RWPE2 (cell line): Measurements from ENCODE around the gene MYOZ2.
"Not testable (repeated sequence)": the region's sequence is repeated elsewhere in the genome, so short reads cannot be mapped to it uniquely, and the experiment has no call there.

ENCODE experiments used
- ATAC-seq: fragments of 200-7000 bp; cut with Tn5 transposase; 3 replicates; pipeline ENCODE4 v1.9.1; 2021; ENCODE audit warnings: low read depth
- DNase-seq: peaks from one replicate; pipeline ENCODE4 v3.0.0-alpha.2; 2020; ENCODE audit warnings: low spot score
- H3K27ac ChIP-seq: fragments of 450-650 bp; 2 replicates; pipeline ENCODE4 v1.5.1; 2017; ENCODE audit warnings: mild to moderate bottlenecking; ENCODE audit not compliant: poor library complexity, severe bottlenecking
- H3K27me3 ChIP-seq: fragments of 250-450 bp; sonication (Bioruptor Pico); 2 replicates; pipeline ENCODE4 v1.5.1; 2021; ENCODE audit warnings: mild to moderate bottlenecking, moderate library complexity; ENCODE audit not compliant: insufficient read depth, poor library complexity, severe bottlenecking
- H3K36me3 ChIP-seq: fragments of 250-450 bp; sonication (Bioruptor Pico); 2 replicates; pipeline ENCODE4 v1.5.1; 2020; ENCODE audit warnings: low read depth, mild to moderate bottlenecking, moderate library complexity
- H3K4me1 ChIP-seq: fragments of 250-450 bp; sonication (Bioruptor Pico); 2 replicates; pipeline ENCODE4 v1.5.1; 2021; ENCODE audit warnings: mild to moderate bottlenecking, moderate library complexity; ENCODE audit not compliant: insufficient read depth, poor library complexity, severe bottlenecking
- H3K4me3 ChIP-seq: fragments of 250-450 bp; sonication (Bioruptor Pico); 2 replicates; pipeline ENCODE4 v1.5.1; 2021; ENCODE audit warnings: mild to moderate bottlenecking, moderate library complexity; ENCODE audit not compliant: severe bottlenecking
- H3K9me3 ChIP-seq: fragments of 250-450 bp; sonication (Bioruptor Pico); 2 replicates; pipeline ENCODE4 v1.5.1; 2021; ENCODE audit warnings: mild to moderate bottlenecking, moderate library complexity; ENCODE audit not compliant: severe bottlenecking
- CTCF ChIP-seq: fragments of 450-650 bp; IDR thresholded peaks from one replicate; pipeline ENCODE4 v1.5.1; 2017; ENCODE audit warnings: mild to moderate bottlenecking, moderate library complexity; ENCODE audit not compliant: poor library complexity, severe bottlenecking

MYOZ2 gene

GRCh38 chr4:119152741-119153140 lies 17.1 kb downstream of the MYOZ2 start:
- DNase-seq (no peak), ATAC-seq (no peak)
- H3K4me1 ChIP-seq = no peaks in the 10 kb centered on the region
- TF ChIP-seq CTCF = no peak
- no peak overlapping the region for H3K27ac ChIP-seq
- H3K9me3 ChIP-seq = no peaks in the 10 kb centered on the region
- H3K36me3 ChIP-seq = no peaks in the 10 kb centered on the region
- H3K27me3 ChIP-seq = no peaks in the 10 kb centered on the region
- H3K4me3 ChIP-seq = no peak overlapping the region

- no peak for ATAC-seq
- no peaks in the 10 kb centered on the region for H3K4me1 ChIP-seq
- TF ChIP-seq CTCF = no peak
- H3K27ac ChIP-seq = no peak overlapping the region
- no peak overlapping the region for H3K4me3 ChIP-seq
- H3K27me3 ChIP-seq = no peaks in the 10 kb centered on the region
- DNase-seq = no peak
- H3K36me3 ChIP-seq = no peaks in the 10 kb centered on the region
- no peaks in the 10 kb centered on the region for H3K9me3 ChIP-seq
Measured at GRCh38 chr4:119162174-119162573, 26.5 kb downstream of the MYOZ2 start.

- TF ChIP-seq CTCF = no peak
- no peak overlapping the region for H3K27ac ChIP-seq
- no peaks in the 10 kb centered on the region for H3K4me1 ChIP-seq
- no peaks in the 10 kb centered on the region for H3K9me3 ChIP-seq
- H3K27me3 ChIP-seq = no peaks in the 10 kb centered on the region
- H3K4me3 ChIP-seq = no peak overlapping the region
- DNase-seq = no peak
- no peaks in the 10 kb centered on the region for H3K36me3 ChIP-seq
- ATAC-seq = no peak
Measured at GRCh38 chr4:119165767-119166166, 30.1 kb downstream of the MYOZ2 start.

- Histone ChIP-seq H3K36me3 (no peaks in the 10 kb centered on the region), H3K4me1 (peaks cover 7% of the 10 kb centered on the region), H3K4me3 (no peak overlapping the region), H3K27me3 (no peaks in the 10 kb centered on the region), H3K27ac (no peak overlapping the region), H3K9me3 (no peaks in the 10 kb centered on the region)
- TF ChIP-seq CTCF = no peak
- ATAC-seq (no peak), DNase-seq (no peak)
Measured at GRCh38 chr4:119170195-119170594, 34.6 kb downstream of the MYOZ2 start.

GRCh38 chr4:119172223-119172622 lies 36.6 kb downstream of the MYOZ2 start:
- H3K27ac ChIP-seq = no peak overlapping the region
- no peak for DNase-seq
- H3K4me1 ChIP-seq = peaks cover 7% of the 10 kb centered on the region
- ATAC-seq = no peak
- TF ChIP-seq CTCF = no peak
- no peak overlapping the region for H3K4me3 ChIP-seq
- no peaks in the 10 kb centered on the region for H3K9me3 ChIP-seq
- no peaks in the 10 kb centered on the region for H3K36me3 ChIP-seq
- H3K27me3 ChIP-seq = no peaks in the 10 kb centered on the region

GRCh38 chr4:119173729-119174361 lies 38.2 kb downstream of the MYOZ2 start:
- H3K36me3 ChIP-seq, H3K27me3 ChIP-seq, ATAC-seq, H3K4me1 ChIP-seq, DNase-seq, H3K9me3 ChIP-seq, H3K4me3 ChIP-seq, H3K27ac ChIP-seq: not testable (repeated sequence)
